Fibroblast of lung (primary cell): ENCODE measurements around the gene HABP2. TPM values are rescaled to one million over a fixed set of nuclear protein-coding genes. Genes with fewer than 3 reads are reported as not detected.

ENCODE experiments used
- DNase-seq, 2 donors: peaks; one replicate each; pipeline versions ENCODE4 v3.0.0 to v3.0.0-alpha.2; 2010; ENCODE audit warnings: low read depth in 2 of 2
- H2AFZ ChIP-seq: 2 replicates; pipeline ENCODE4 v1.5.1; 2012; ENCODE audit warnings: low read length, control low read depth, inconsistent platforms
- H3K27ac ChIP-seq: 2 replicates; pipeline ENCODE4 v1.5.1; 2011; ENCODE audit warnings: low read length, control low read depth; ENCODE audit not compliant: insufficient read depth
- H3K27me3 ChIP-seq: 2 replicates; pipeline ENCODE4 v1.5.1; 2011; ENCODE audit warnings: mild to moderate bottlenecking, low read length; ENCODE audit not compliant: control insufficient read depth, insufficient read depth
- H3K36me3 ChIP-seq: 2 replicates; pipeline ENCODE4 v1.5.1; 2011; ENCODE audit warnings: low read length; ENCODE audit not compliant: control insufficient read depth, insufficient read depth
- H3K4me1 ChIP-seq: 2 replicates; pipeline ENCODE4 v1.5.1; 2011; ENCODE audit warnings: low read length; ENCODE audit not compliant: control insufficient read depth, insufficient read depth; ENCODE audit errors: extremely low read depth
- H3K4me2 ChIP-seq: 2 replicates; pipeline ENCODE4 v1.5.1; 2011; ENCODE audit warnings: low read length, control low read depth; ENCODE audit not compliant: insufficient read depth; ENCODE audit errors: extremely low read depth
- H3K4me3 ChIP-seq, 4 experiments: fragments of 200-600 bp in 1 of 4; sonication (generic) in 1 of 4; replicated peaks in 1 of 4; 2 replicates each; pipeline ENCODE4 v1.5.1; 2011 to 2016; ENCODE audit warnings: low read length in 4 of 4, low read depth in 3 of 4, mild to moderate bottlenecking in 3 of 4, control low read depth in 2 of 4, inconsistent platforms in 1 of 4, mixed read lengths in 1 of 4; ENCODE audit not compliant: insufficient read depth in 1 of 4; ENCODE audit errors: control extremely low read depth in 1 of 4
- H3K79me2 ChIP-seq: 2 replicates; pipeline ENCODE4 v1.5.1; 2012; ENCODE audit warnings: mild to moderate bottlenecking, low read length, inconsistent platforms; ENCODE audit not compliant: control insufficient read depth, insufficient read depth
- H3K9ac ChIP-seq: 2 replicates; pipeline ENCODE4 v1.5.1; 2011; ENCODE audit warnings: mild to moderate bottlenecking, low read length, control low read depth; ENCODE audit not compliant: insufficient read depth
- H3K9me3 ChIP-seq: 2 replicates; pipeline ENCODE4 v1.5.1; 2012; ENCODE audit warnings: low read depth, low read length; ENCODE audit not compliant: control insufficient read depth, insufficient read depth
- H4K20me1 ChIP-seq: 2 replicates; pipeline ENCODE4 v1.5.1; 2011; ENCODE audit warnings: low read length; ENCODE audit not compliant: control insufficient read depth, insufficient read depth; ENCODE audit errors: extremely low read depth
- EZH2 ChIP-seq: IDR thresholded peaks from 2 replicates; pipeline ENCODE4 v1.5.1; 2012; ENCODE audit warnings: low read length, control low read depth, mild to moderate bottlenecking; ENCODE audit errors: missing control alignments
- polyA plus RNA-seq, 2 donors: library from polyadenylated mRNA; depleted of rRNA in 1 of 2; stranded (reverse) in 1 of 2; unstranded in 1 of 2; fragments of >200 nt; gene quantifications; 2 replicates each; pipeline ENCODE4 v1.2.1, GENCODE V29; 2011 to 2012; ENCODE audit warnings: missing spikeins in 1 of 2
- total RNA-seq: library from RNA; depleted of rRNA; stranded (reverse); fragments of >200 nt; gene quantifications from 2 replicates; pipeline ENCODE4 v1.2.1, GENCODE V29; 2014
- TF ChIP-seq, protein P1 (sequence below), 2 donors: IDR thresholded peaks in 1 of 2; conservative IDR thresholded peaks in 1 of 2; 1 replicate in 1 of 2; 2 replicates in 1 of 2; pipeline ENCODE4 v1.5.1; 2011 to 2012; ENCODE audit warnings: low read length in 2 of 2, control low read depth in 1 of 2, inconsistent platforms in 1 of 2, low read depth in 1 of 2, mild to moderate bottlenecking in 1 of 2

Gene HABP2
- total and polyA plus RNA-seq, 2 donors (not counting 1 experiment from before 2014, with no cell fraction given): not detected

DNA sequence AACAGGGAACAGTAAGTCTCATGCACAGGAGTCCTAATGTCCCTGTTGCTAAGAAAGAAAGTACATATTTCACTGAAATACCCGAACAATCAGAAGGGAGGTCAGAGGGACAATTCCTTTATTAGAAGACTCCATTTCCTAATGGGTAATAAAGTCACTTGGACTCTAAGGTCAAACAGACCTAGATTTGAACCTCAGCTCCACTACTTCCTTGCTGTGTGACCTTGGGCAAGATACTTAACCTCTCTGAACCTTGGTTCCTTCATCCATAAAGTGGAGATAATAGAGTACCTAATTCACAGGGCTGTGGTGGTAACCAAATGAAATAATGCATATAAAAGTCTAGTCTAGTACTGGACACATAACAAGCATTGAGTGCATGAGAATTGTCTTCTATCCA is 29.2 kb upstream of the HABP2 start:
- H3K9me3 ChIP-seq: no peaks in the 10 kb centered on the region
- H3K27ac ChIP-seq: no peak overlapping the region
- no peak overlapping the region for H3K4me3 ChIP-seq
- no peak overlapping the region for H3K9ac ChIP-seq
- TF ChIP-seq EZH2: no peak
- TF ChIP-seq, protein P1, sequence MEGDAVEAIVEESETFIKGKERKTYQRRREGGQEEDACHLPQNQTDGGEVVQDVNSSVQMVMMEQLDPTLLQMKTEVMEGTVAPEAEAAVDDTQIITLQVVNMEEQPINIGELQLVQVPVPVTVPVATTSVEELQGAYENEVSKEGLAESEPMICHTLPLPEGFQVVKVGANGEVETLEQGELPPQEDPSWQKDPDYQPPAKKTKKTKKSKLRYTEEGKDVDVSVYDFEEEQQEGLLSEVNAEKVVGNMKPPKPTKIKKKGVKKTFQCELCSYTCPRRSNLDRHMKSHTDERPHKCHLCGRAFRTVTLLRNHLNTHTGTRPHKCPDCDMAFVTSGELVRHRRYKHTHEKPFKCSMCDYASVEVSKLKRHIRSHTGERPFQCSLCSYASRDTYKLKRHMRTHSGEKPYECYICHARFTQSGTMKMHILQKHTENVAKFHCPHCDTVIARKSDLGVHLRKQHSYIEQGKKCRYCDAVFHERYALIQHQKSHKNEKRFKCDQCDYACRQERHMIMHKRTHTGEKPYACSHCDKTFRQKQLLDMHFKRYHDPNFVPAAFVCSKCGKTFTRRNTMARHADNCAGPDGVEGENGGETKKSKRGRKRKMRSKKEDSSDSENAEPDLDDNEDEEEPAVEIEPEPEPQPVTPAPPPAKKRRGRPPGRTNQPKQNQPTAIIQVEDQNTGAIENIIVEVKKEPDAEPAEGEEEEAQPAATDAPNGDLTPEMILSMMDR (conservative IDR thresholded peaks at IDR 0.05 in 1 of 2, IDR thresholded peaks at IDR 0.05 in 1 of 2; ENCODE audit: low read depth in 1 of 2, low read length in 2 of 2): no peak
- H3K4me1 ChIP-seq: no peaks in the 10 kb centered on the region
- H4K20me1 ChIP-seq: no peaks in the 10 kb centered on the region
- no peak overlapping the region for H3K4me2 ChIP-seq
- H2AFZ ChIP-seq: no peak overlapping the region
- no peaks in the 10 kb centered on the region for H3K27me3 ChIP-seq
- no peak for DNase-seq
- H3K36me3 ChIP-seq: no peaks in the 10 kb centered on the region
- H3K79me2 ChIP-seq: no peaks in the 10 kb centered on the region

DNA sequence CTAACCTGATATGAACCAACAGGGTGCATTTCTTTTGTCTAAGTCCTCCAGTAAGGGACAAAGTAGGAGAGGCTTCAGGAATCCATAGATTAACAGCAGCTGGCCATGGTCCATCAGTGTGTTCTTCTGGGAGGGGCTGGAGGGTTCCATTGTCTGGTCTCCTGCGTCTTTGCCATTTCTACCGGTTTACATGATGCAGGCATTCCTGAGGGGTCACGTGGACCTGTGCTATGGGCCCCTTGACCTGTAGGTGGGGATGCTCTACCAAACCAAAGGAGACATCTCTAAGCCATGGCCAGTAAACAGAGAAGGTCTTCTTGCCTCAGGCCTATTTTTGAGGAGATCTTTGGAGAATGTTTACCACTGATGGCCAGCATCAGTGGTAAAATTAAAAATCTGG is 28.7 kb upstream of the HABP2 start:
- Histone ChIP-seq H3K9me3 (no peaks in the 10 kb centered on the region), H3K4me3 (no peak overlapping the region), H3K27ac (no peak overlapping the region), H3K36me3 (no peaks in the 10 kb centered on the region), H3K79me2 (no peaks in the 10 kb centered on the region), H3K4me2 (no peak overlapping the region), H4K20me1 (no peaks in the 10 kb centered on the region), H2AFZ (no peak overlapping the region), H3K27me3 (no peaks in the 10 kb centered on the region), H3K9ac (no peak overlapping the region), H3K4me1 (no peaks in the 10 kb centered on the region)
- no peak for DNase-seq
- no peak for TF ChIP-seq EZH2
- TF ChIP-seq, protein P1 (conservative IDR thresholded peaks at IDR 0.05 in 1 of 2, IDR thresholded peaks at IDR 0.05 in 1 of 2; ENCODE audit: low read depth in 1 of 2, low read length in 2 of 2): no peak

DNA sequence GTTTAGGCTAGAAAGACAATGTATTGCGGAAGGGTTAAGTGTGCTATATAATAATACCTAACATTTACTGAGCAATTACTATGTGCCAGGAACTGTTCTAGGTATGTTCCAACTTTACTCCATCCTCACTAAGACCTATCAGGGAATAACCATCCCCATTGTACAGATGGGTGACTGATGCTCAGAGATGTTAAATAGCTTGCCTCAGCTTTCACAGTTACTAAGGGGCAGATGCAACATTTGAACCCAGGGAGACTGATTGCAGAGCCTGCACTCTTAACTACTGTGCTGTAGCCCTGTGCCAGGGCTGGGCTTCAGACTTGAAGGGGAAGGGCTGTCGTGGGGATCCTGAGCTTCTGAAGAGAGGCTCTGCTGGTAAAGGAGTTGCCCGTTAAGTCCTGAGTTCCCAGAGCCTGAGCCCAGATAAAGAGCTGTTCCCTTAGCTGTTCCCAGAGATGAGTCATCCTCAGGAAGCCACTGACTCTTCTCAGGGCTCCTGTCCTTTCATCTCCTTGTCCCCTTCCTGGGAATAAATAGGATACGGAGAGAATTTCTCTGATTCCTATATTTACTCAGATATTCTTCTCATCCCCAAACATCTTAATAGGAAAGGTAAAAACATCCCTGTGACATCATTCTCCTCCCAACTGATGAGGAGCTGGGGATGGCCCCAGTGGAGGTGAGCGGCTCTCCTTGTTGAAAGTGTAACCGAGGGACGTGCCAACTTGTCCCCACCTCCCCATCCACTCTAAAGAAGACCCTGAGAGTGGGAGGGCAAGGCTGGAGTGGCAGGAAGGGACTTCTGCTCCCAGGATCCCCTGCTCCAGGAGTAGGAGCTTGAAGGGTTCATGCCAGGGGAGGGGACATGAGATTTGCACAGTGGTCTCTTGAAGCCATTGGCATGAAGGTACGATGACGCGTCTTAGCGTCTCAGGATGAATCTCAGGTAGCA is 28.0 kb upstream of the HABP2 start:
- DNase-seq: peak in 1 of 2 donors; percentile 30
- H4K20me1 ChIP-seq: no peaks in the 10 kb centered on the region
- no peak overlapping the region for H3K4me2 ChIP-seq
- no peaks in the 10 kb centered on the region for H3K36me3 ChIP-seq
- H3K9me3 ChIP-seq: no peaks in the 10 kb centered on the region
- no peaks in the 10 kb centered on the region for H3K79me2 ChIP-seq
- no peak overlapping the region for H3K9ac ChIP-seq
- no peak overlapping the region for H3K4me3 ChIP-seq
- no peaks in the 10 kb centered on the region for H3K27me3 ChIP-seq
- no peak overlapping the region for H2AFZ ChIP-seq
- TF ChIP-seq EZH2: no peak
- TF ChIP-seq, protein P1 (conservative IDR thresholded peaks at IDR 0.05 in 1 of 2, IDR thresholded peaks at IDR 0.05 in 1 of 2; ENCODE audit: low read depth in 1 of 2, low read length in 2 of 2): no peak
- no peaks in the 10 kb centered on the region for H3K4me1 ChIP-seq
- no peak overlapping the region for H3K27ac ChIP-seq
